ENCODE results near the gene TPH2.

DNA sequence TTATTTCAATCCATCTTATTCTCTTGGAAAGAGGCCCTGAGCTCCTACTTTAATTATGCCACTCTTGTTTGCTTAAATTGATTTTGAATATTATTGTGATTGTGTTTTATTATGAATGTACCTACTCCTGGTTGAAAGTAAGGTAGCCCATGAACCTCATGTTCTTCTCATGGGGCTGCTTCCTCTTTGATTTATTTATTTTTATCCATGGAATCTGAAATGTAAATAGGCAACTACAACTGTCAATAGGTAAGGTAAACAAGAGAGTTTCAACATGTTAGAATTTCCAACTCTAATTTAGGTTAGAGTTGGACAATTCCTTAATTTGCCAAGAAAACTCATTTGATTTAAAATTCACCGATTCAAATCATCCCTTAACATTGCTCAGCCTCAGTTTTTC, 16.2 kb downstream of the TPH2 start:
- TF ChIP-seq, protein P1, sequence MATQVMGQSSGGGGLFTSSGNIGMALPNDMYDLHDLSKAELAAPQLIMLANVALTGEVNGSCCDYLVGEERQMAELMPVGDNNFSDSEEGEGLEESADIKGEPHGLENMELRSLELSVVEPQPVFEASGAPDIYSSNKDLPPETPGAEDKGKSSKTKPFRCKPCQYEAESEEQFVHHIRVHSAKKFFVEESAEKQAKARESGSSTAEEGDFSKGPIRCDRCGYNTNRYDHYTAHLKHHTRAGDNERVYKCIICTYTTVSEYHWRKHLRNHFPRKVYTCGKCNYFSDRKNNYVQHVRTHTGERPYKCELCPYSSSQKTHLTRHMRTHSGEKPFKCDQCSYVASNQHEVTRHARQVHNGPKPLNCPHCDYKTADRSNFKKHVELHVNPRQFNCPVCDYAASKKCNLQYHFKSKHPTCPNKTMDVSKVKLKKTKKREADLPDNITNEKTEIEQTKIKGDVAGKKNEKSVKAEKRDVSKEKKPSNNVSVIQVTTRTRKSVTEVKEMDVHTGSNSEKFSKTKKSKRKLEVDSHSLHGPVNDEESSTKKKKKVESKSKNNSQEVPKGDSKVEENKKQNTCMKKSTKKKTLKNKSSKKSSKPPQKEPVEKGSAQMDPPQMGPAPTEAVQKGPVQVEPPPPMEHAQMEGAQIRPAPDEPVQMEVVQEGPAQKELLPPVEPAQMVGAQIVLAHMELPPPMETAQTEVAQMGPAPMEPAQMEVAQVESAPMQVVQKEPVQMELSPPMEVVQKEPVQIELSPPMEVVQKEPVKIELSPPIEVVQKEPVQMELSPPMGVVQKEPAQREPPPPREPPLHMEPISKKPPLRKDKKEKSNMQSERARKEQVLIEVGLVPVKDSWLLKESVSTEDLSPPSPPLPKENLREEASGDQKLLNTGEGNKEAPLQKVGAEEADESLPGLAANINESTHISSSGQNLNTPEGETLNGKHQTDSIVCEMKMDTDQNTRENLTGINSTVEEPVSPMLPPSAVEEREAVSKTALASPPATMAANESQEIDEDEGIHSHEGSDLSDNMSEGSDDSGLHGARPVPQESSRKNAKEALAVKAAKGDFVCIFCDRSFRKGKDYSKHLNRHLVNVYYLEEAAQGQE (IDR thresholded peaks at IDR 0.05), result peak; percentile 68
- TF ChIP-seq TAF1 (conservative IDR thresholded peaks at IDR 0.05) (no peak), YY1 (IDR thresholded peaks at IDR 0.05) (peak; percentile 59), RXRA (IDR thresholded peaks at IDR 0.05) (peak; percentile 16 to 66), FOXA1 (IDR thresholded peaks at IDR 0.05) (peak; percentile 100), EGR1 (IDR thresholded peaks at IDR 0.05; ENCODE audit: low read depth in 2 of 2) (peak in 1 of 2 donors; percentile 21), HNF4A (conservative IDR thresholded peaks at IDR 0.05) (peak; percentile 45), RAD21 (IDR thresholded peaks at IDR 0.05) (peak in 1 of 2 donors; percentile 11), ZBTB33 (IDR thresholded peaks at IDR 0.05) (peak; percentile 59)
- TF ChIP-seq, protein P2, sequence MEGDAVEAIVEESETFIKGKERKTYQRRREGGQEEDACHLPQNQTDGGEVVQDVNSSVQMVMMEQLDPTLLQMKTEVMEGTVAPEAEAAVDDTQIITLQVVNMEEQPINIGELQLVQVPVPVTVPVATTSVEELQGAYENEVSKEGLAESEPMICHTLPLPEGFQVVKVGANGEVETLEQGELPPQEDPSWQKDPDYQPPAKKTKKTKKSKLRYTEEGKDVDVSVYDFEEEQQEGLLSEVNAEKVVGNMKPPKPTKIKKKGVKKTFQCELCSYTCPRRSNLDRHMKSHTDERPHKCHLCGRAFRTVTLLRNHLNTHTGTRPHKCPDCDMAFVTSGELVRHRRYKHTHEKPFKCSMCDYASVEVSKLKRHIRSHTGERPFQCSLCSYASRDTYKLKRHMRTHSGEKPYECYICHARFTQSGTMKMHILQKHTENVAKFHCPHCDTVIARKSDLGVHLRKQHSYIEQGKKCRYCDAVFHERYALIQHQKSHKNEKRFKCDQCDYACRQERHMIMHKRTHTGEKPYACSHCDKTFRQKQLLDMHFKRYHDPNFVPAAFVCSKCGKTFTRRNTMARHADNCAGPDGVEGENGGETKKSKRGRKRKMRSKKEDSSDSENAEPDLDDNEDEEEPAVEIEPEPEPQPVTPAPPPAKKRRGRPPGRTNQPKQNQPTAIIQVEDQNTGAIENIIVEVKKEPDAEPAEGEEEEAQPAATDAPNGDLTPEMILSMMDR (IDR thresholded peaks at IDR 0.05; ENCODE audit: low read depth, low read length, missing input control), result no peak
- TF ChIP-seq, protein P3, sequence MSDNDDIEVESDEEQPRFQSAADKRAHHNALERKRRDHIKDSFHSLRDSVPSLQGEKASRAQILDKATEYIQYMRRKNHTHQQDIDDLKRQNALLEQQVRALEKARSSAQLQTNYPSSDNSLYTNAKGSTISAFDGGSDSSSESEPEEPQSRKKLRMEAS (IDR thresholded peaks at IDR 0.05), result peak; percentile 63
- TF ChIP-seq, protein P4, sequence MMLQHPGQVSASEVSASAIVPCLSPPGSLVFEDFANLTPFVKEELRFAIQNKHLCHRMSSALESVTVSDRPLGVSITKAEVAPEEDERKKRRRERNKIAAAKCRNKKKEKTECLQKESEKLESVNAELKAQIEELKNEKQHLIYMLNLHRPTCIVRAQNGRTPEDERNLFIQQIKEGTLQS (IDR thresholded peaks at IDR 0.05), result no peak

Measured in liver (tissue), 3 donors.